Forelimb muscle (tissue), 1 donor: ENCODE results near the gene HOXD4. TPM values are rescaled to one million over a fixed set of nuclear protein-coding genes. Genes with fewer than 3 reads are reported as not detected.

Source experiments
- DNase-seq: peaks from one replicate; pipeline ENCODE4 v3.0.0-alpha.2; 2013; ENCODE audit warnings: low read depth
- polyA plus RNA-seq: library from polyadenylated mRNA; unstranded; fragments of 120-200 nt; gene quantifications from one replicate; pipeline ENCODE4 v1.2.1, GENCODE V29; 2013; ENCODE audit not compliant: insufficient read length

HOXD4 gene
- polyA plus RNA-seq, 1 donor, result 8.9 TPM

DNA sequence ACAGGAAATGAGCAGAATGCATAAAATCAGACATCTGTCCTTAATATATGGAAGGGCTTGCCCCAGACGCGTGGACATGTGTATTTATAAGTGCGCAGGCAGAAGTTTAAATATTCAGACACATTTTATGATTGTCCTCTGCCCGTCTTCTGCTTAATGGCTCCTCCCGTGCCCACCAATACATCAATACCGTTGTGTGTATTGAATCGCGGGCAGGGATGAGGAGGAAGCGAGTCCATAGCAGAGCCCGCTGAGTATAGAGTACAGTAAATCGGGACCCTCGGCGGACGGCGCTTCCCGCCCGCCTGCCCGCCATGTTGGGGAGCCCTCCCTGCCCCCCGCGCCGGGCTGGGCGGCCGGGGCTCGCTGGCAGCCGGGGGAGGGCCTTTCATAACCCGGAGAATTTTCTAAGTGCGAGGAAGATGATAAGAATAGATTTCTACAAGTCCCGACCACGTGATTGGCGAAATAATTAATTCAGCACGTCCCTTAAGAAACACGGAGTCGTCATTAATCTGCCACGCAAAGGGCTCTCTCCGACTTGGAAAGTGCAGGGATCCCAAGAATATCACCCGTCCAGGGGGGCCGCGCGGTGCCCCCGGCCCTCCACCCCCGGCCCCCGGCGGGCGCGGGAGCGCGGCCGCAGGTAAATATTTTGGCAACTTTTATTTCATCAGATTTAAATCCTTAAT lies 5.6 kb downstream of the HOXD4 start, which contains the start of gene HOXD3:
Gene HOXD3, plus strand, starts transcription at position 501 of the 692 bp plus-strand sequence. CDS start 11,808 bp downstream, outside the sequence.
- no peak for DNase-seq

GRCh38 chr2:176157499-176158185 lies 6.3 kb downstream of the HOXD4 start:
- no peak for DNase-seq

GRCh38 chr2:176158186-176158591 lies 6.8 kb downstream of the HOXD4 start:
- no peak for DNase-seq

DNA sequence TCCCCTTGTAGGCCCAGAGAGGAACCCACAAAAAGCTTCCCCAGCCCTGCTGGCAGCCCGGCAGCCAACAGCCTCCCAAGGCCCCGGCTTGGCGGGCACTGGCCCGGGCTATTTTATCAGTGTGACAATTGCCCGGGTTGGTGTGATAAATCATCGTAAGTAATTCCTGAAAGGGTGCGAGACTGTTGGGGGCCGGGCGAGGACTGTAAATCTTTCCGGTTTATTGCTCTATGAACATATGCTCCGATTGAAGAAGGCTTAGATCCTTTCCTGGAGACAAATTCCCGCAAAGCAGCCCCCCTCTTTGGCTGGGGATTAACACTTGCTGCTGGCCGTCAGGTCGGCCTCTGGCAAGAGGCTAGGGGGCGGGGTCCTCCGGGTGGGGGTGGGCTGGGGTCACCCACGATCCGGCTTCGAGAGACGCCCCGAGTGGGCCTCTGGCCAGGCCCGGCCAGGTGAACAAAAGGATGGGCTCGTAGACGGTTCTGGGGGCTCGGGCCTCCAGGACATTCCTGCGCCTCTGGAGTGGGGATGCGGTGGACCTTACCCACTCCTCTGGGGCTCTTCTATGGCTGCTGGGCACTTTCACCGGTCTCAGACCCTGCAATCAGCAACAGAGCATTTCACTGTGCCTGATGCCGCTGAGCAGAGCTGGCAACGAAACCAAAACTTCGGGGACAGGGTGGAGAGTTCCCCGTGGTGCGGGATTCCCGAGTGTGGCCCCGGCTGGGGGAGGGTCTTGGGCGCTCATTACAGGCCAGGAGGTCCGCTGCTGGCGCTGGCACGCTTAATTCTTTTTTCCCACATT lies 7.7 kb downstream of the HOXD4 start:
- DNase-seq, result no peak

- DNase-seq, result no peak
Observed at GRCh38 chr2:176159663-176160250, 8.4 kb downstream of the HOXD4 start.

DNA sequence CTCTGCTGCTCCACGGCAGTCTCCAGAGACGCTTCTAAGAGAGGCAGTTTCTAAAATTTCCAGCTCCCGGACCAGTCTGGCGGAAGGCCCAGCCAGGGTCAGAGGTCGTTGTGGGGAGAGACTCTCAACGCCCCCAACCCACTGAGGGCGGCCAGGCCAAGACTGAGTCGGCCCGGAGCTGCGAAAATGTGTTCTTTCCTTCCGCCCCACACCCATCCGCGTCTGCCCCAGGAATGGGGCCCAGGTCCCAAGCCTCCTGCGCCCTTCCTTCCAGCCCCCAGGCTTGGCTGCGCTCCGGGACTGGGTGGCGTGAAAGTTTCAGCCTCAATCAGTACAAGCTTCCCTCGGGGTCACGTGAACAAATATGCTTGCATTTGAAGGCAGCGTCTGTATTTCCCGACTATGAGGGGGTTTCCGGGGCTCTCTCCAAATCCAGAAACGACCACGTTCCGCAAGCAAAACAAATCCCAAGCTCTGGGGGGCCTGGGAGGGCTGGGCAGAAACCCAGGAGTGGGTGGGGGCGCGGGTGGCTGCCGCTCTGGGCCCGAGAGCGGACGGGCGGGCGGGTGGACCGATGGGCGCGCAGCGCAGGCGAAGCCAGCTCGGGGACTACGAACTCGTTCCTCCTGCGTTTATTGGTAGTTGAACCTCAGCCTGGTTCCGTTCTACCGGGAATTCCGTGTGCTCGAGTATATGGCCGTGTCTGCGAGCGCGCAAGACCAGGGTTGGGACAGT lies 9.1 kb downstream of the HOXD4 start:
- no peak for DNase-seq

- DNase-seq, result no peak
Observed at GRCh38 chr2:176160986-176161824, 9.9 kb downstream of the HOXD4 start.

GRCh38 chr2:176161825-176162626 lies 10.7 kb downstream of the HOXD4 start:
- DNase-seq, result peak; percentile 75

GRCh38 chr2:176162911-176163671 lies 11.7 kb downstream of the HOXD4 start:
- no peak for DNase-seq

DNA sequence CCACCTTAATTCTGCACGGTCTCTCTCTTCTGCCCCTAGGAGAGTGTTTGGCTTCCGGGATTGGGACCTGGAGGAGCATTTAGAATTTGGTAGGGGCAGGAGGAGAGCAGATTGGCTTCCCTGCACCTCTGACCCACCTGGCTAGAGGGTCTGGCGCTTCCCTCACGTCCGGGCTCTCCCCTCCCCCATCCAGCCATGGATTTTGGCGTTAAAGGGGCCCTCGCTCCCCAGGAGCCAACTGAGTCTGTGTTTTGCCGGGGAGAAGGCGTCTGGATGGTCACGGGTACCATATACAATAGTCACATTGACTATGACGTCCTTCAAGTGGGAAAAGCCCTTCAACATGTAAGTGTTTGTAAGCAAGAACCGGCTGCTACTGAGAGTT lies 12.3 kb downstream of the HOXD4 start:
- DNase-seq, result no peak

DNA sequence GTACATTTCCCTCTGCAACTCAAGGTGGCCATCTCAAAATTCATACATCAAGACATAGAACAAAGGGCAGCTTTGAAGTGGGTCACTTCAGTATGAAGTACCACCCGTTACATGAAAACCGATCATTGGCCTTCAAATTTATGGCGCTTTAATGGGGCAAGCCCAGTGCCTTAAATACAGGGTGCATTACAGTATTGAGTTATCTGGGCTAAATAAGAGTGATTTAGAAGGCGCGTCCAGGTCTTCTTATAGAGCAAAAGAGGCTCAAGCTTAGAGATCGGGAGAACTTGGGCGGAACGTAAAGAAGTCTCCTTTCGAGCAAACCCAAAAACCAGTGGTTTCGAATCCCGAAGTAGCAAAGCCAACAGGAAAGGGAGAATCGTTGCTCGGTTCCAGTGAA lies 12.9 kb downstream of the HOXD4 start:
- DNase-seq, result no peak

GRCh38 chr2:176164611-176165369 lies 13.4 kb downstream of the HOXD4 start:
- DNase-seq, result no peak

GRCh38 chr2:176165370-176166050 lies 14.2 kb downstream of the HOXD4 start:
- no peak for DNase-seq

DNA sequence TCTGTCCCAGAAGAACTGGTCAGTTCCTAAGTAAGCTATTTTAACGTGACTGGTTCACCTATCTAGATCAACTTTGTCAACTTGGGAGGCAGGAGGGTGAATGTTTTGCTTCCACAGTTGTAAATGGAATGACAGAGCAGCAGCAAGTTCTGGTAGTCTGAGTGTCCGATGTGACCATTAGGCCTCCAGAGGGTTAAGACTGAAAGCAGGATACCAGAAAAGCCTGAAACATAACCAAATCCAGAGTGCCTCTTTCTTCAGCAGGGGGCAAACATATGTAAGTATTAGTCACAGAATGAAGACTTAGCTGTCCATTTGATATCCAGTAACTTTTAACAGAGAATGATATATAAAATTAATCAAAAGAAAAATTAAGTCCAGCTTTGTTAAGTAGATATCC lies 14.9 kb downstream of the HOXD4 start:
- DNase-seq, result no peak

GRCh38 chr2:176167398-176167797 lies 16.0 kb downstream of the HOXD4 start:
- DNase-seq, result no peak

GRCh38 chr2:176169181-176169580 lies 17.8 kb downstream of the HOXD4 start:
- DNase-seq, result no peak

DNA sequence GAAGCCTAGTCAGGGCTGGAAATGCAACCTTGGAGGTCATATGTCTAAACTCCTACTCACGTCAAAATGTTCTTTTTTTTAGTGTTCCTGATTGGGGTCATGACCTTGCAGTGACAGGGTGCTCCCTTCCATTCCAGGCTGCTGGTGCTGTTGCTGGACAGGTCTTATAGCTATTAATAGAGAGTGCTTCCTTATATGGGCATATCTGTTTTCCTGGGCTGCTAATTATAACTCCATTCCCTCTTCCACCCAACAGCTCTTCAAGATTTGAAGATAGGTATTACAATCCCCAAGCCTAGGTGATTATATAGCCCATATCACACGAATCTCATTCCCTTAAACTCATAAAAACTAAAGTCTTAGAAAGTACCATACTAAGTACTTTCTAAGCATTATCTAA lies 18.4 kb downstream of the HOXD4 start:
- DNase-seq, result no peak
